Upper lobe of left lung (tissue), 4 donors: Measurements from ENCODE around the gene TLK2.

ENCODE experiments used
- CTCF ChIP-seq, 6 experiments: fragments of 450-650 bp in 4 of 6; fragments of 200-600 bp in 2 of 6; sonication (generic) in 2 of 6; IDR thresholded peaks; one replicate each; pipeline ENCODE4 v1.5.1; 2016 to 2019; ENCODE audit warnings: antibody characterized with exemption in 6 of 6
- POLR2A ChIP-seq, 4 donors: fragments of 450-650 bp; IDR thresholded peaks; one replicate each; pipeline ENCODE4 v1.5.1; 2016 to 2017; ENCODE audit warnings: antibody characterized with exemption in 4 of 4, mild to moderate bottlenecking in 2 of 4

GRCh38 chr17:62565817-62566216, 87.2 kb downstream of the TLK2 start:
- TF ChIP-seq CTCF (IDR thresholded peaks at IDR 0.05) (no peak), POLR2A (IDR thresholded peaks at IDR 0.05) (no peak)
